HepG2 (cell line): ENCODE results near the gene LRRC74A. TPM values are rescaled to one million over a fixed set of nuclear protein-coding genes. Genes with fewer than 3 reads are reported as not detected.

Experiments
- ATAC-seq: fragments of 200-7000 bp; cut with Tn5 transposase; 3 replicates; pipeline ENCODE4 v1.9.1; 2020; ENCODE audit warnings: mild to moderate bottlenecking, moderate library complexity
- BruUV-seq: library from RNA; stranded (reverse); fragments of 400-500 nt; replicated peaks from 2 replicates; lab custom pipeline; 2021; lab: Mats Ljungman, UMichigan
- CTCF ChIA-PET: fragments of 300-600 bp; formaldehyde crosslinking; extraction: SDS; loops from one replicate; lab custom pipeline; 2021; ENCODE audit warnings: low total read pairs, inconsistent platforms, low intra/inter-chr PET ratio; lab: Yijun Ruan, JAX
- POLR2A ChIA-PET: fragments of 350-600 bp; sonication (Branson Sonifier 250); formaldehyde crosslinking; loops from one replicate; lab custom pipeline; 2020; ENCODE audit warnings: antibody characterized with exemption, inconsistent platforms; lab: Yijun Ruan, JAX
- DNase-seq: peaks from one replicate; pipeline ENCODE4 v3.0.0-alpha.2; 2015; ENCODE audit warnings: low spot score
- FAIRE-seq: peaks from 3 replicates; lab custom pipeline; 2011; peaks lifted over from hg19 to GRCh38; lab: Jason Lieb, UNC
- H2AFZ ChIP-seq: one replicate; pipeline ENCODE4 v1.6.1; 2011; ENCODE audit warnings: low read length, inconsistent platforms
- H3K27ac ChIP-seq: fragments of 300-600 bp; 3 replicates; pipeline ENCODE4 v1.8.0; 2011; ENCODE audit warnings: mixed run types, mild to moderate bottlenecking, mixed read lengths, low read length, inconsistent platforms; ENCODE audit not compliant: insufficient read depth; ENCODE audit errors: extremely low read length
- H3K27me3 ChIP-seq, 2 experiments: fragments of 200-600 bp in 1 of 2; 2 replicates in 1 of 2; 3 replicates in 1 of 2; pipeline versions ENCODE4 v1.6.0 to v1.8.0; 2011; ENCODE audit warnings: low read length in 2 of 2, mild to moderate bottlenecking in 2 of 2, moderate library complexity in 2 of 2, inconsistent platforms in 1 of 2; ENCODE audit not compliant: insufficient read depth in 2 of 2, control insufficient read depth in 1 of 2
- H3K36me3 ChIP-seq, 2 experiments: fragments of 200-600 bp in 1 of 2; replicated peaks in 1 of 2; 2 replicates in 1 of 2; 3 replicates in 1 of 2; pipeline versions ENCODE4 v1.5.1 to v1.8.0; 2011; ENCODE audit warnings: low read length in 2 of 2, inconsistent platforms in 1 of 2; ENCODE audit not compliant: insufficient read depth in 2 of 2, control insufficient read depth in 1 of 2
- H3K4me1 ChIP-seq: 2 replicates; pipeline ENCODE4 v1.5.1; 2012; ENCODE audit warnings: low read length, inconsistent platforms; ENCODE audit not compliant: insufficient read depth
- H3K4me2 ChIP-seq: 2 replicates; pipeline ENCODE4 v1.6.0; 2011; ENCODE audit warnings: low read depth, low read length, inconsistent platforms
- H3K4me3 ChIP-seq, 3 experiments: fragments of 200-600 bp in 1 of 3; sonication (generic), shearing (Covaris generic) in 1 of 3; replicated peaks in 1 of 3; 2 replicates each; pipeline ENCODE4 v1.5.1; 2011 to 2016; ENCODE audit warnings: low read length in 3 of 3, inconsistent platforms in 2 of 3, low read depth in 2 of 3, mild to moderate bottlenecking in 2 of 3, control low read depth in 1 of 3, mixed read lengths in 1 of 3; ENCODE audit not compliant: insufficient read depth in 1 of 3
- H3K79me2 ChIP-seq: one replicate; pipeline ENCODE4 v1.6.1; 2011; ENCODE audit warnings: low read length, inconsistent platforms; ENCODE audit not compliant: insufficient read depth
- H3K9ac ChIP-seq: 2 replicates; pipeline ENCODE4 v1.6.0; 2011; ENCODE audit warnings: mild to moderate bottlenecking, low read depth, low read length, inconsistent platforms; ENCODE audit not compliant: insufficient read depth
- H3K9me3 ChIP-seq: 2 replicates; pipeline ENCODE4 v1.5.1; 2012; ENCODE audit warnings: mild to moderate bottlenecking, low read length
- H4K20me1 ChIP-seq: 2 replicates; pipeline ENCODE4 v1.6.0; 2011; ENCODE audit warnings: inconsistent platforms, mild to moderate bottlenecking, low read length, moderate library complexity; ENCODE audit not compliant: insufficient read depth
- AKAP8 ChIP-seq: sonication (generic); formaldehyde crosslinking; IDR thresholded peaks from 2 replicates; pipeline ENCODE4 v1.5.1; 2020; ENCODE audit warnings: mild to moderate bottlenecking, missing genetic modification reagents
- DPF2 ChIP-seq: sonication (generic); formaldehyde crosslinking; IDR thresholded peaks from 2 replicates; pipeline ENCODE4 v1.4.0; 2020; ENCODE audit warnings: mild to moderate bottlenecking, low read depth, missing genetic modification reagents, borderline replicate concordance
- EED ChIP-seq: sonication (generic); formaldehyde crosslinking; IDR thresholded peaks from 2 replicates; pipeline ENCODE4 v1.5.0; 2020; ENCODE audit warnings: mild to moderate bottlenecking, missing genetic modification reagents
- EZH2 ChIP-seq: conservative IDR thresholded peaks from 2 replicates; pipeline ENCODE4 v1.6.1; 2012; ENCODE audit warnings: mild to moderate bottlenecking, low read depth, low read length, moderate library complexity
- FOXA3 ChIP-seq: IDR thresholded peaks from 2 replicates; pipeline ENCODE4 v1.6.1; 2016; ENCODE audit warnings: missing genetic modification reagents, missing compliant biosample characterization
- GPBP1L1 ChIP-seq: sonication (generic); formaldehyde crosslinking; IDR thresholded peaks from 2 replicates; pipeline ENCODE4 v1.5.0; 2020; ENCODE audit warnings: mild to moderate bottlenecking, missing genetic modification reagents
- HMGA1 ChIP-seq: sonication (generic); formaldehyde crosslinking; conservative IDR thresholded peaks from 2 replicates; pipeline ENCODE4 v1.4.0; 2020; ENCODE audit warnings: missing genetic modification reagents
- KDM2A ChIP-seq: sonication (generic); formaldehyde crosslinking; IDR thresholded peaks from 2 replicates; pipeline ENCODE4 v1.4.0; 2020; ENCODE audit warnings: low read depth, missing genetic modification reagents, borderline replicate concordance
- PHF21A ChIP-seq: sonication (generic); formaldehyde crosslinking; IDR thresholded peaks from 2 replicates; pipeline ENCODE4 v1.5.0; 2020; ENCODE audit warnings: mild to moderate bottlenecking, missing genetic modification reagents
- SNAI1 ChIP-seq: sonication (generic); formaldehyde crosslinking; IDR thresholded peaks from 2 replicates; pipeline ENCODE4 v1.5.0; 2020; ENCODE audit warnings: mild to moderate bottlenecking, missing genetic modification reagents, borderline replicate concordance
- THAP7 ChIP-seq: sonication (generic); formaldehyde crosslinking; IDR thresholded peaks from 2 replicates; pipeline ENCODE4 v1.8.1; 2023; ENCODE audit warnings: mild to moderate bottlenecking, missing genetic modification reagents
- ZMYM3 ChIP-seq: sonication (generic); formaldehyde crosslinking; IDR thresholded peaks from 2 replicates; pipeline ENCODE4 v1.5.1; 2020; ENCODE audit warnings: mild to moderate bottlenecking, missing genetic modification reagents
- ZNF143 ChIP-seq: sonication (generic); formaldehyde crosslinking; IDR thresholded peaks from 2 replicates; pipeline ENCODE4 v1.4.0; 2020; ENCODE audit warnings: missing genetic modification reagents
- ZNF264 ChIP-seq: sonication (generic); formaldehyde crosslinking; IDR thresholded peaks from 2 replicates; pipeline ENCODE4 v1.4.0; 2020; ENCODE audit warnings: missing genetic modification reagents
- ZNF512B ChIP-seq: sonication (generic); formaldehyde crosslinking; IDR thresholded peaks from 2 replicates; pipeline ENCODE4 v1.5.1; 2020; ENCODE audit warnings: missing genetic modification reagents, mild to moderate bottlenecking, borderline replicate concordance
- ZNF672 ChIP-seq: sonication (generic); formaldehyde crosslinking; IDR thresholded peaks from 2 replicates; pipeline ENCODE4 v1.8.1; 2022; ENCODE audit warnings: missing genetic modification reagents
- ZSCAN25 ChIP-seq: sonication (generic); formaldehyde crosslinking; IDR thresholded peaks from 2 replicates; pipeline ENCODE4 v1.8.0; 2022; ENCODE audit warnings: mild to moderate bottlenecking, missing genetic modification reagents
- WGBS: methylation state at CpG from one replicate; pipeline ENCODE4 v1.1.6; 2017; ENCODE audit warnings: low lambda C conversion rate; 5-methylcytosine and 5-hydroxymethylcytosine counted together
- in situ Hi-C: cut with HindIII; loops from 2 replicates; pipeline ENCODE4 v1.10.0; 2017; ENCODE audit warnings: low pct_unique_long_range_greater_than_20kb; ENCODE audit not compliant: extremely low pct_ligation_motif_present
- intact Hi-C: fragments of 100-400 bp; cut with micrococcal nuclease; formaldehyde crosslinking; loops from one replicate; pipeline ENCODE4 v1.10.0; 2022; ENCODE audit not compliant: unreplicated experiment
- polyA plus RNA-seq, 8 experiments: library from polyadenylated mRNA; depleted of rRNA in 3 of 8; stranded (reverse) in 7 of 8; unstranded in 1 of 8; fragments of >200 nt; fragmentation: Illumina TruSeq in 4 of 8; extraction: Trizol in 4 of 8; gene quantifications; 2 replicates each; pipeline versions ENCODE4 v1.2.1 to v1.2.3, GENCODE V29; 2011 to 2016; ENCODE audit warnings: low read depth in 4 of 8, missing spikeins in 1 of 8, mixed read lengths in 1 of 8; ENCODE audit not compliant: insufficient read depth in 1 of 8
- total RNA-seq, 5 experiments: library from RNA; depleted of rRNA; stranded (reverse); fragments of >200 nt; fragmentation: Illumina TruSeq; extraction: Trizol; gene quantifications; 2 replicates each; pipeline ENCODE4 v1.2.3, GENCODE V29; 2016; ENCODE audit warnings: low read depth in 1 of 5
- TF ChIP-seq, protein P1 (sequence below): sonication (generic); formaldehyde crosslinking; IDR thresholded peaks from 2 replicates; pipeline ENCODE4 v1.4.0; 2020; ENCODE audit warnings: mild to moderate bottlenecking, low read depth, missing genetic modification reagents

Gene LRRC74A
- total and polyA plus RNA-seq, 2 of the 13 experiments (the other 11 are each of a cell fraction or from before 2014, with no cell fraction given), result not detected

DNA sequence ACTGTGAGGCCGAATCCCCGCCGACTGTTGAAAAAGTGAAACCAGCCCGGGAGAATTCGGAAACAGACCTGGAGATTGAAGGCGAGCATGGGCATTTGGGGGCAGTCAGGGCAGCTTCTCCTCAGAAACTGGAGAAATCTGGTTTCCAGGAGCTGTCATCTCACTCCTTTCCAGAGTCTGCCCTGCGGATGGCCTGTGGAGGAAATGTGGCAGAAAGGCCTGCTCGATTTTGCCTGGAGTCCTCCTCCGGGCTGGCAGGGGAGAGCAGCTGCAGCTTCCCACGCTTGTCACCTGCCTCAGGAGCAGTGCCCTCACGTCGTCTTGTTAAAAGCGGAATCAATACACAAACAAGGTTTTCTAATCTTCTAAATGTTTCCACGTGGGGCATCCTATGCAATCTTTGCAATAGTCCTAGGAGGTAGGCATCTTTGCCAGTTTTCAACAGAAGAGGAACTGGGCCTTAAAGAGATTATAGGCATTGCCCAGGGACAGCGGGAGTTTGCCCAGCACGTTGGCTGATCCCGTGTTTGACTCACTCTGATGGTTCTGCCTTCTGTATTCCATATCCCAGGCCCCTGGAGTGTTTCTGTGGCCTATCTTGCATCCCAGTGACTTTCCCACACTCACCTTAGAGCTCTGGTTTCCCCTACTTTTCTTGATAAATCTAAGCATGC lies 2.3 kb downstream of the LRRC74A start:
- Histone ChIP-seq H3K9me3 (no peaks in the 10 kb centered on the region), H3K36me3 (no peaks in the 10 kb centered on the region), H3K9ac (no peak overlapping the region), H3K4me1 (peaks cover 52% of the 10 kb centered on the region), H3K4me2 (no peak overlapping the region), H3K27me3 (no peaks in the 10 kb centered on the region), H3K27ac (no peak overlapping the region), H2AFZ (no peak overlapping the region), H4K20me1 (no peaks in the 10 kb centered on the region), H3K79me2 (no peaks in the 10 kb centered on the region), H3K4me3 (no peak overlapping the region)
- no TSS peak for BruUV-seq
- no peak for ATAC-seq
- FAIRE-seq, result no peak
- intact Hi-C loops, result no loop called here
- DNase-seq, result no peak
- WGBS, result 87% methylated on average over 14 of the region's 17 CpGs
- POLR2A ChIA-PET, result interaction anchor here (6.4 kb wide), 1 partner anchor 16 kb away, joined by 62 read pairs; the partner anchor contains the start of gene ANGEL1
- TF ChIP-seq EED (CRISPR knock-in tag) (no peak), ZNF672 (CRISPR knock-in tag) (no peak), EZH2 (no peak), ZSCAN25 (CRISPR knock-in tag) (no peak), KDM2A (CRISPR knock-in tag) (no peak), ZNF264 (no peak), GPBP1L1 (CRISPR knock-in tag) (no peak), FOXA3 (CRISPR knock-in tag) (no peak), HMGA1 (CRISPR knock-in tag) (no peak), PHF21A (CRISPR knock-in tag) (no peak), SNAI1 (CRISPR knock-in tag) (no peak), ZMYM3 (CRISPR knock-in tag) (no peak), THAP7 (no peak), AKAP8 (CRISPR knock-in tag) (no peak), ZNF512B (no peak), DPF2 (CRISPR knock-in tag) (no peak), ZNF143 (CRISPR knock-in tag) (no peak)
- TF ChIP-seq, protein P1, sequence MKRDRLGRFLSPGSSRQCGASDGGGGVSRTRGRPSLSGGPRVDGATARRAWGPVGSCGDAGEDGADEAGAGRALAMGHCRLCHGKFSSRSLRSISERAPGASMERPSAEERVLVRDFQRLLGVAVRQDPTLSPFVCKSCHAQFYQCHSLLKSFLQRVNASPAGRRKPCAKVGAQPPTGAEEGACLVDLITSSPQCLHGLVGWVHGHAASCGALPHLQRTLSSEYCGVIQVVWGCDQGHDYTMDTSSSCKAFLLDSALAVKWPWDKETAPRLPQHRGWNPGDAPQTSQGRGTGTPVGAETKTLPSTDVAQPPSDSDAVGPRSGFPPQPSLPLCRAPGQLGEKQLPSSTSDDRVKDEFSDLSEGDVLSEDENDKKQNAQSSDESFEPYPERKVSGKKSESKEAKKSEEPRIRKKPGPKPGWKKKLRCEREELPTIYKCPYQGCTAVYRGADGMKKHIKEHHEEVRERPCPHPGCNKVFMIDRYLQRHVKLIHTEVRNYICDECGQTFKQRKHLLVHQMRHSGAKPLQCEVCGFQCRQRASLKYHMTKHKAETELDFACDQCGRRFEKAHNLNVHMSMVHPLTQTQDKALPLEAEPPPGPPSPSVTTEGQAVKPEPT, result no peak
- in situ Hi-C loops, result no loop called here
- CTCF ChIA-PET, result no interaction called here
